Measurements from ENCODE around the gene ASB15.
A peak's percentile ranks its signal among the peaks of the same experiment; 100 is the strongest.

Gene ASB15

GRCh38 chr7:123580406-123581161, 21.0 kb upstream of the ASB15 start:
- Histone ChIP-seq H3K4me3 (ENCODE audit: low read depth, low read length) (no peak overlapping the region), H3K9me3 (ENCODE audit: severe bottlenecking) (no peaks in the 10 kb centered on the region), H3K36me3 (no peaks in the 10 kb centered on the region), H3K27me3 (ENCODE audit: insufficient read depth, low read depth, severe bottlenecking) (no peaks in the 10 kb centered on the region), H3K27ac (no peak overlapping the region)
- peak; percentile 24 for DNase-seq
- TF ChIP-seq, protein P1, sequence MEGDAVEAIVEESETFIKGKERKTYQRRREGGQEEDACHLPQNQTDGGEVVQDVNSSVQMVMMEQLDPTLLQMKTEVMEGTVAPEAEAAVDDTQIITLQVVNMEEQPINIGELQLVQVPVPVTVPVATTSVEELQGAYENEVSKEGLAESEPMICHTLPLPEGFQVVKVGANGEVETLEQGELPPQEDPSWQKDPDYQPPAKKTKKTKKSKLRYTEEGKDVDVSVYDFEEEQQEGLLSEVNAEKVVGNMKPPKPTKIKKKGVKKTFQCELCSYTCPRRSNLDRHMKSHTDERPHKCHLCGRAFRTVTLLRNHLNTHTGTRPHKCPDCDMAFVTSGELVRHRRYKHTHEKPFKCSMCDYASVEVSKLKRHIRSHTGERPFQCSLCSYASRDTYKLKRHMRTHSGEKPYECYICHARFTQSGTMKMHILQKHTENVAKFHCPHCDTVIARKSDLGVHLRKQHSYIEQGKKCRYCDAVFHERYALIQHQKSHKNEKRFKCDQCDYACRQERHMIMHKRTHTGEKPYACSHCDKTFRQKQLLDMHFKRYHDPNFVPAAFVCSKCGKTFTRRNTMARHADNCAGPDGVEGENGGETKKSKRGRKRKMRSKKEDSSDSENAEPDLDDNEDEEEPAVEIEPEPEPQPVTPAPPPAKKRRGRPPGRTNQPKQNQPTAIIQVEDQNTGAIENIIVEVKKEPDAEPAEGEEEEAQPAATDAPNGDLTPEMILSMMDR (IDR thresholded peaks at IDR 0.05; ENCODE audit: low read depth, low read length): peak; percentile 82

- Histone ChIP-seq H3K9me3 (ENCODE audit: severe bottlenecking) (no peaks in the 10 kb centered on the region), H3K27ac (no peak overlapping the region), H3K27me3 (ENCODE audit: insufficient read depth, low read depth, severe bottlenecking) (no peaks in the 10 kb centered on the region), H3K36me3 (no peaks in the 10 kb centered on the region), H3K4me3 (ENCODE audit: low read depth, low read length) (no peak overlapping the region)
- TF ChIP-seq, protein P1 (IDR thresholded peaks at IDR 0.05; ENCODE audit: low read depth, low read length): no peak
- no peak for DNase-seq
Observed at GRCh38 chr7:123581162-123581459, 20.5 kb upstream of the ASB15 start.

DNA sequence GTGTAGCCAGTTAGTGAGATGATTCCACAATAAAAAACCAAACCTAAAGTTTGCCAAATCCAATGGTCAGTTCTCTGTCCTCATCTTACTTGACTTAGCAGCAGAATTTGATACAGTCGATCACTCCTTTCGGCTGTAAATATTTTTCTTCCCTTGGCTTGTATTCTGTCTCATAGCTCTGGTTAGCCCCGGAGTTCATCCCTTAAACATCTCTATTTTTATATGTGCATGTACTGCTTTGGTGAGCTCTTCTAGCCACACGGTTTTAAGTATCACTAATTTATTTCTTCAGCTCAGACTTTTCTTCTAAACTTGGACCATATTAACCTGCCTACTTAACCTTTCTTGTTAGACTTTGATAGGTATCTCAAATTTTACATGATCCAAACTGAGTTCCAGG, 17.8 kb upstream of the ASB15 start:
- no peaks in the 10 kb centered on the region for H3K27me3 ChIP-seq (ENCODE audit: insufficient read depth, low read depth, severe bottlenecking)
- H3K36me3 ChIP-seq: no peaks in the 10 kb centered on the region
- DNase-seq: no peak
- H3K4me3 ChIP-seq (ENCODE audit: low read depth, low read length): no peak overlapping the region
- no peak overlapping the region for H3K27ac ChIP-seq
- TF ChIP-seq, protein P1 (IDR thresholded peaks at IDR 0.05; ENCODE audit: low read depth, low read length): no peak
- H3K9me3 ChIP-seq (ENCODE audit: severe bottlenecking): no peaks in the 10 kb centered on the region

DNA sequence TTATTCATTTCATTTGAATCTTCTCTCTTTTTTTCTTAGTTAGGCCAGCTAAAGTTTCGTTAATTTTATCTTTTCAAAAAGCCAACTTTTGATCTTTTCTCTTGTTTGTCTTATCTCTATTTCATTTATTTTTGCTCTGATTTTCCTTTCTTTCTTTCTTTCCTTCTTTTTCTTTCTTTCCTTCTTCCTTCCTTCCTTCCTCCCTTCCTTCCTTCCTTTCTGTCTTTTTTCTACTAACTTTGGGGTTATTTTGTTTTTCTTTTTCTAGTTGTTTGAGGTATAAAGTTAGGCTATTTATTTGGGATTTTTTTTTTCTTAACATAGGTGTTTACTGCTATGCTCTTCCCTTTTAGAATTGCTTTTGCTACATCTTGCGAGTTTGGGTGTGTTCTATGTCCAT, 13.2 kb upstream of the ASB15 start:
- Histone ChIP-seq H3K9me3 (ENCODE audit: severe bottlenecking) (no peaks in the 10 kb centered on the region), H3K4me3 (ENCODE audit: low read depth, low read length) (no peak overlapping the region), H3K36me3 (no peaks in the 10 kb centered on the region), H3K27me3 (ENCODE audit: insufficient read depth, low read depth, severe bottlenecking) (no peaks in the 10 kb centered on the region), H3K27ac (no peak overlapping the region)
- TF ChIP-seq, protein P1 (IDR thresholded peaks at IDR 0.05; ENCODE audit: low read depth, low read length): no peak
- no peak for DNase-seq

DNA sequence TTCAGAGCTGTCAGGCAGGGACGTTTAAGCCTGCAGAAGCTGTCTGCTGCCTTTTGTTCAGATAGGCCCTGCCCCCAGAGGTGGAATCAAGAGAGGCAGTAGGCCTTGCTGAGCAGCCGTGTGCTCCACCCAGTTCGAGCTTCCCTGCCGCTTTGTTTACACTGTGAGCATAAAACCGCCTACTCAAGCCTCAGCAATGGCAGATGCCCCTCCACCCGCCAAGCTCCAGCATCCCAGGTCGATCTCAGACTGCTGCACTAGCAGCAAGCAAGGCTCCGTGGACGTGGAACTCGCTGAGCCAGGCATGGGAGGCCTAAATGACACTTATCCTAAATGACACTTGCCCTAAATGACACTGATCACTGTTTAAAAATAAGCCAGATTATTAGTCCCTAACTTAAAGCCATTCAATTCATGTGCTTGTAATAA, 6.8 kb upstream of the ASB15 start:
- Histone ChIP-seq H3K27me3 (ENCODE audit: insufficient read depth, low read depth, severe bottlenecking) (no peaks in the 10 kb centered on the region), H3K4me3 (ENCODE audit: low read depth, low read length) (no peak overlapping the region), H3K36me3 (no peaks in the 10 kb centered on the region), H3K27ac (no peak overlapping the region), H3K9me3 (ENCODE audit: severe bottlenecking) (no peaks in the 10 kb centered on the region)
- TF ChIP-seq, protein P1 (IDR thresholded peaks at IDR 0.05; ENCODE audit: low read depth, low read length): no peak
- peak; percentile 9 for DNase-seq

GRCh38 chr7:123598657-123599056, 3.0 kb upstream of the ASB15 start:
- Histone ChIP-seq H3K27me3 (ENCODE audit: insufficient read depth, low read depth, severe bottlenecking) (no peaks in the 10 kb centered on the region), H3K36me3 (no peaks in the 10 kb centered on the region), H3K4me3 (ENCODE audit: low read depth, low read length) (no peak overlapping the region), H3K9me3 (ENCODE audit: severe bottlenecking) (no peaks in the 10 kb centered on the region), H3K27ac (no peak overlapping the region)
- no peak for DNase-seq
- TF ChIP-seq, protein P1 (IDR thresholded peaks at IDR 0.05; ENCODE audit: low read depth, low read length): no peak

Data from WERI-Rb-1 (cell line).